Neural progenitor cell (in vitro differentiated cells): ENCODE data around the gene SPTBN5. TPM values are rescaled to one million over a fixed set of nuclear protein-coding genes. Genes with fewer than 3 reads are reported as not detected.
A peak's percentile ranks its signal among the peaks of the same experiment; 100 is the strongest.

Experiments used
- DNase-seq: peaks from one replicate; pipeline ENCODE4 v3.0.0-alpha.2; 2016; ENCODE audit warnings: low spot score
- H2AFZ ChIP-seq: fragments of 200-600 bp; sonication (generic); replicated peaks from 2 replicates; pipeline ENCODE4 v1.6.1; 2016; ENCODE audit warnings: antibody characterized with exemption
- H3F3A ChIP-seq: fragments of 200-600 bp; sonication (generic); 2 replicates; pipeline ENCODE4 v1.6.1; 2016; ENCODE audit warnings: antibody characterized with exemption, low read depth
- H3K27ac ChIP-seq: fragments of 200-600 bp; sonication (generic); 2 replicates; pipeline ENCODE4 v1.5.1; 2016; ENCODE audit warnings: mild to moderate bottlenecking
- H3K27me3 ChIP-seq: fragments of 200-600 bp; sonication (generic); 2 replicates; pipeline ENCODE4 v1.6.1; 2016; ENCODE audit warnings: mild to moderate bottlenecking, moderate library complexity
- H3K36me3 ChIP-seq: fragments of 200-600 bp; sonication (generic); 2 replicates; pipeline ENCODE4 v1.5.1; 2016
- H3K4me1 ChIP-seq: fragments of 200-600 bp; sonication (generic); 2 replicates; pipeline ENCODE4 v1.6.1; 2016; ENCODE audit warnings: mixed run types
- H3K4me2 ChIP-seq: fragments of 200-600 bp; sonication (generic); 2 replicates; pipeline ENCODE4 v1.6.1; 2016
- H3K4me3 ChIP-seq: fragments of 200-600 bp; sonication (generic); 2 replicates; pipeline ENCODE4 v1.5.1; 2016
- H3K79me2 ChIP-seq: fragments of 200-600 bp; sonication (generic); 2 replicates; pipeline ENCODE4 v1.6.1; 2016; ENCODE audit warnings: low read depth
- H3K9ac ChIP-seq: fragments of 200-600 bp; sonication (generic); 2 replicates; pipeline ENCODE4 v1.6.1; 2016
- H3K9me3 ChIP-seq: fragments of 200-600 bp; sonication (generic); 2 replicates; pipeline ENCODE4 v1.5.1; 2016; ENCODE audit warnings: low read depth
- H4K20me1 ChIP-seq: fragments of 200-600 bp; sonication (generic); 2 replicates; pipeline ENCODE4 v1.6.1; 2016; ENCODE audit warnings: low read depth
- H3K27ac Mint-ChIP-seq: 3 replicates; pipeline ENCODE4 v1.8.0; 2021; ENCODE audit warnings: mixed read lengths
- H3K27me3 Mint-ChIP-seq: 2 replicates; pipeline ENCODE4 v1.8.0; 2022; ENCODE audit warnings: low read depth, mild to moderate bottlenecking, inconsistent platforms, moderate library complexity, mixed read lengths; ENCODE audit not compliant: insufficient read depth
- H3K36me3 Mint-ChIP-seq: 3 replicates; pipeline ENCODE4 v1.8.0; 2021; ENCODE audit warnings: mixed read lengths
- H3K4me1 Mint-ChIP-seq: 3 replicates; pipeline ENCODE4 v1.8.0; 2021; ENCODE audit warnings: mixed read lengths
- H3K4me3 Mint-ChIP-seq: 3 replicates; pipeline ENCODE4 v1.8.0; 2021; ENCODE audit warnings: mild to moderate bottlenecking, moderate library complexity, mixed read lengths
- H3K9me3 Mint-ChIP-seq: 3 replicates; pipeline ENCODE4 v1.8.0; 2020; ENCODE audit warnings: mixed read lengths
- EZH2 ChIP-seq: fragments of 200-600 bp; sonication (generic); IDR thresholded peaks from 2 replicates; pipeline ENCODE4 v1.6.1; 2017; ENCODE audit warnings: antibody characterized with exemption, mild to moderate bottlenecking, moderate library complexity
- EZH2phosphoT487 ChIP-seq: fragments of 200-600 bp; sonication (generic); IDR thresholded peaks from 2 replicates; pipeline ENCODE4 v1.6.1; 2017; ENCODE audit warnings: antibody characterized with exemption
- total RNA-seq: library from RNA; depleted of rRNA; stranded (reverse); fragments of >200 nt; gene quantifications from 2 replicates; pipeline ENCODE4 v1.2.3, GENCODE V29; 2015; ENCODE audit warnings: low replicate concordance
- TF ChIP-seq, protein P1 (sequence below): fragments of 200-600 bp; sonication (generic); IDR thresholded peaks from 2 replicates; pipeline ENCODE4 v1.5.1; 2017; ENCODE audit warnings: antibody characterized with exemption, mild to moderate bottlenecking

Gene SPTBN5
- total RNA-seq, 1 donor from 2014 or later: not detected

DNA sequence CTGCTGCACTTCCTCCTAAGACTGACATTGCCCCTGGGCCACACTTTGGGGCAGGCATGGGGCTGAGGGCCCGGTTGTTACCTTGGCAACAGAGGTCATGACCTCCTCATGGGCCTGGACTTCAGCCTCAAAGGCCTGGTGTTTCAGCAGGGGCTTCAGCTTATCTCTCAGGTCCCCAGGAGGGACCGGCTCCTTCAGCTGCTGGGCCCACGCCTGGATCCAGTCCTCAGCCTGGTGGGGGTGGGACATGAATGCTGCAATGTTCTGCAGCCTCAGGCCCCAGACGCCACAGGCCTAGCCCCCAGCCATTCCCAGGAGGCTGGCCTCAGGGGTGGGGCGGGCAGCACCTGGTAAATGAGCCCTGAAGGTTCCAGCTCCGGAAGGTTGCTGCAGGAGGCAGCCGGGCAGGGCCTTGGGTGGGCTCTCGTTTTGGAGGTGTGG, 27.6 kb downstream of the SPTBN5 start:
- no peaks in the 10 kb centered on the region for H3K79me2 ChIP-seq
- peak overlapping the region; percentile 27 for H3K4me2 ChIP-seq
- H3K9me3 ChIP-seq: no peaks in the 10 kb centered on the region
- no peaks in the 10 kb centered on the region for H4K20me1 ChIP-seq
- peak; percentile 71 for DNase-seq
- no peak overlapping the region for H3K4me3 ChIP-seq
- H3K27me3 ChIP-seq: no peaks in the 10 kb centered on the region
- no peak overlapping the region for H3K9ac ChIP-seq
- H3K4me3 Mint-ChIP-seq: no peak overlapping the region
- H3K4me1 Mint-ChIP-seq: peaks cover 51% of the 10 kb centered on the region
- no peak overlapping the region for H2AFZ ChIP-seq
- no peaks in the 10 kb centered on the region for H3K9me3 Mint-ChIP-seq
- peaks cover 22% of the 10 kb centered on the region for H3K4me1 ChIP-seq
- TF ChIP-seq EZH2phosphoT487 (no peak), EZH2 (no peak)
- TF ChIP-seq, protein P1, sequence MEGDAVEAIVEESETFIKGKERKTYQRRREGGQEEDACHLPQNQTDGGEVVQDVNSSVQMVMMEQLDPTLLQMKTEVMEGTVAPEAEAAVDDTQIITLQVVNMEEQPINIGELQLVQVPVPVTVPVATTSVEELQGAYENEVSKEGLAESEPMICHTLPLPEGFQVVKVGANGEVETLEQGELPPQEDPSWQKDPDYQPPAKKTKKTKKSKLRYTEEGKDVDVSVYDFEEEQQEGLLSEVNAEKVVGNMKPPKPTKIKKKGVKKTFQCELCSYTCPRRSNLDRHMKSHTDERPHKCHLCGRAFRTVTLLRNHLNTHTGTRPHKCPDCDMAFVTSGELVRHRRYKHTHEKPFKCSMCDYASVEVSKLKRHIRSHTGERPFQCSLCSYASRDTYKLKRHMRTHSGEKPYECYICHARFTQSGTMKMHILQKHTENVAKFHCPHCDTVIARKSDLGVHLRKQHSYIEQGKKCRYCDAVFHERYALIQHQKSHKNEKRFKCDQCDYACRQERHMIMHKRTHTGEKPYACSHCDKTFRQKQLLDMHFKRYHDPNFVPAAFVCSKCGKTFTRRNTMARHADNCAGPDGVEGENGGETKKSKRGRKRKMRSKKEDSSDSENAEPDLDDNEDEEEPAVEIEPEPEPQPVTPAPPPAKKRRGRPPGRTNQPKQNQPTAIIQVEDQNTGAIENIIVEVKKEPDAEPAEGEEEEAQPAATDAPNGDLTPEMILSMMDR: no peak
- no peaks in the 10 kb centered on the region for H3F3A ChIP-seq
- H3K36me3 ChIP-seq: no peaks in the 10 kb centered on the region
- no peaks in the 10 kb centered on the region for H3K36me3 Mint-ChIP-seq
- no peak overlapping the region for H3K27ac ChIP-seq
- peaks cover 17% of the 10 kb centered on the region for H3K27me3 Mint-ChIP-seq
- H3K27ac Mint-ChIP-seq: no peak overlapping the region

DNA sequence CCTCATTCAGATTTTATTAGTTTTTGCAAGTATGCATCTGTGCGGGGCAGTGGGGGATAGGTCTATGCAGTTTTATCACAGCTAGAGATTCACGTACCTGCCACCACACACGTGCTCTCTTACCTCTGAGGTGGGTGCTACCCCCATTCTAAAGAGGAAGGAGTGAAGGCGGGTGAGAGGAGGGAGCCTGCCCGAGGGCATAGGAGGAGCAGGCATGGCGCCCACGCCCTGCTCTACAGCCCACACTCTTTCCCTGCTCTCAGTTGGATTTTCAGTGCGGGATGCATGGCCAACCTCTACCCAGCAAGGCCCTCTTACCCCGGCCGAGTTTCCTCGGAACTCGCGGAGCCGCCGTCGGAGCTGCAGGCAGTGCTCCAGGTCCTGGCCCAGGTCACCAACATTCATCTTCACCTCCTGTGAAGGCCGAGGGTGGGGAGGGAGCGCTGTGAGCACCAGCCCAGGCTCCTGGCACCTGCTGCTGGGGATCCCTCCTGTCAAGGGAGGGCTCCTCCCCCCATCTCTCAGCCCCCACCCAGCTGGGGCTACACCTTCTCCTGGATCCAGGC, 28.3 kb downstream of the SPTBN5 start:
- H3K4me3 Mint-ChIP-seq: no peak overlapping the region
- Histone ChIP-seq H3K4me1 (peaks cover 22% of the 10 kb centered on the region), H3K9me3 (no peaks in the 10 kb centered on the region), H3K9ac (no peak overlapping the region), H3F3A (no peaks in the 10 kb centered on the region), H3K27ac (no peak overlapping the region), H3K36me3 (no peaks in the 10 kb centered on the region), H3K79me2 (no peaks in the 10 kb centered on the region), H3K4me3 (no peak overlapping the region), H2AFZ (no peak overlapping the region), H3K4me2 (peak overlapping the region; percentile 27), H3K27me3 (no peaks in the 10 kb centered on the region), H4K20me1 (no peaks in the 10 kb centered on the region)
- no peaks in the 10 kb centered on the region for H3K9me3 Mint-ChIP-seq
- no peak overlapping the region for H3K27ac Mint-ChIP-seq
- peaks cover 53% of the 10 kb centered on the region for H3K4me1 Mint-ChIP-seq
- no peak for TF ChIP-seq EZH2phosphoT487
- TF ChIP-seq, protein P1: no peak
- no peak for TF ChIP-seq EZH2
- H3K27me3 Mint-ChIP-seq: peaks cover 15% of the 10 kb centered on the region
- H3K36me3 Mint-ChIP-seq: no peaks in the 10 kb centered on the region
- DNase-seq: no peak

DNA sequence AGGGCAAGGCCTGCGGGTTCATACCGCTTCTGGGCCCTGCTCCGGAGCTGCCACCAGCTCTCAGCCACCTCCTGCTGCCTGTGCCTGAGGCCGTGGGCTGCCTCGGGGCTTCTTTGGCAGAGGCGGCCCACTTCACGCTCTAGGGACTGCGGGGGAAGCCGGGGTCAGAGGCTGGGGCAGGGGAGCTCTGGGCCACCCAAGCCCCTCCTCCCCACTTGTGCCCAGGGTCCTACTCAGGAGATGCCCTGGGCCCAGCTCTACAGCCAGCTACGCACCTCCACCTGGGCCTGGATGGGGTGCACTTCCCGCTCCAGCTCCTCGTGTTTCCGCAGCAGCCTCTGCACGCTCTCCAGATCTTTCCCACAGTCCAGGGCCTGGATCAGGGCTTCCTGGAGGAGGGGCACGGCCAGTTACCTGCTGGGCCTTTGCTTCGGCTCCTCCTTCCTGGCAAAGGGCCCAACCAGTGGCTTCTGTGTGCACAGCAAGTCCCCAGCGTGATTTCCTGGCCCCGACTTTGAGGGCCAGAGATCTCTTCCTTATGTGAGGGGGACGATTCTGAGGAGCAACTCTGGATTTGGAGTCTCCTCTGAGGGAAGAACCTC, 31.2 kb downstream of the SPTBN5 start:
- no peak overlapping the region for H3K9ac ChIP-seq
- no peaks in the 10 kb centered on the region for H3K36me3 Mint-ChIP-seq
- no peak overlapping the region for H3K4me3 Mint-ChIP-seq
- no peak overlapping the region for H3K27ac ChIP-seq
- H3K4me3 ChIP-seq: no peak overlapping the region
- no peak for DNase-seq
- no peaks in the 10 kb centered on the region for H3K79me2 ChIP-seq
- peaks cover 50% of the 10 kb centered on the region for H3K4me1 Mint-ChIP-seq
- peaks cover 22% of the 10 kb centered on the region for H3K4me1 ChIP-seq
- no peak overlapping the region for H3K4me2 ChIP-seq
- no peaks in the 10 kb centered on the region for H3K9me3 ChIP-seq
- H2AFZ ChIP-seq: peak overlapping the region; percentile 50
- no peaks in the 10 kb centered on the region for H4K20me1 ChIP-seq
- H3K27me3 ChIP-seq: no peaks in the 10 kb centered on the region
- no peaks in the 10 kb centered on the region for H3K36me3 ChIP-seq
- TF ChIP-seq EZH2: no peak
- TF ChIP-seq, protein P1: no peak
- TF ChIP-seq EZH2phosphoT487: no peak
- H3K27ac Mint-ChIP-seq: peak overlapping the region; percentile 93
- H3K27me3 Mint-ChIP-seq: peaks cover 13% of the 10 kb centered on the region
- H3K9me3 Mint-ChIP-seq: no peaks in the 10 kb centered on the region
- no peaks in the 10 kb centered on the region for H3F3A ChIP-seq
